Natural killer cell (primary cell): ENCODE data around the gene CNTN2. TPM values are rescaled to one million over a fixed set of nuclear protein-coding genes. Genes with fewer than 3 reads are reported as not detected.

Source experiments
- ATAC-seq, 3 donors: fragments of 150-1000 bp in 2 of 3; fragments of 200-7000 bp in 1 of 3; cut with Tn5 transposase; 1 replicate in 1 of 3; 2 replicates in 2 of 3; pipeline ENCODE4 v1.10.0; 2021; ENCODE audit warnings: mild to moderate bottlenecking in 2 of 3, moderate library complexity in 2 of 3
- DNase-seq, 2 donors: peaks; one replicate each; pipeline versions ENCODE4 v3.0.0 to v3.0.0-alpha.2; 2013 to 2021; ENCODE audit warnings: mixed read lengths in 1 of 2
- H3K27ac ChIP-seq: one replicate; pipeline ENCODE4 v1.5.1; 2013; ENCODE audit warnings: mild to moderate bottlenecking, low read length
- H3K27me3 ChIP-seq: one replicate; pipeline ENCODE4 v1.6.1; 2013; ENCODE audit warnings: low read length; ENCODE audit not compliant: control insufficient read depth, insufficient read depth
- H3K36me3 ChIP-seq: one replicate; pipeline ENCODE4 v1.6.1; 2013; ENCODE audit warnings: low read length; ENCODE audit not compliant: control insufficient read depth, insufficient read depth
- H3K4me1 ChIP-seq: one replicate; pipeline ENCODE4 v1.6.1; 2013; ENCODE audit warnings: low read length; ENCODE audit not compliant: control insufficient read depth, insufficient read depth
- H3K4me3 ChIP-seq: one replicate; pipeline ENCODE4 v1.5.1; 2013; ENCODE audit warnings: low read length
- H3K9me3 ChIP-seq: one replicate; pipeline ENCODE4 v1.6.1; 2013; ENCODE audit warnings: low read length; ENCODE audit not compliant: control insufficient read depth, insufficient read depth
- H3K27ac Mint-ChIP-seq, 2 donors: one replicate each; pipeline ENCODE4 v1.8.0; 2022; ENCODE audit warnings: mild to moderate bottlenecking in 2 of 2, mixed read lengths in 2 of 2, moderate library complexity in 1 of 2
- H3K27me3 Mint-ChIP-seq, 2 donors: one replicate each; pipeline ENCODE4 v1.8.0; 2022; ENCODE audit warnings: low read depth in 2 of 2, mixed read lengths in 2 of 2
- H3K36me3 Mint-ChIP-seq: one replicate; pipeline ENCODE4 v1.8.0; 2022; ENCODE audit warnings: mixed read lengths
- H3K4me1 Mint-ChIP-seq, 2 donors: one replicate each; pipeline ENCODE4 v1.8.0; 2022; ENCODE audit warnings: mixed read lengths in 2 of 2
- H3K4me3 Mint-ChIP-seq: one replicate; pipeline ENCODE4 v1.8.0; 2022; ENCODE audit warnings: mild to moderate bottlenecking, moderate library complexity, mixed read lengths
- H3K9me3 Mint-ChIP-seq, 2 donors: one replicate each; pipeline ENCODE4 v1.8.0; 2022; ENCODE audit warnings: mixed read lengths in 2 of 2
- CTCF ChIP-seq: fragments of 200-600 bp; IDR thresholded peaks from one replicate; pipeline ENCODE4 v1.8.0; 2022; ENCODE audit warnings: antibody characterized with exemption
- WGBS: methylation state at CpG from one replicate; pipeline ENCODE4 v1.1.7; 2013; ENCODE audit warnings: missing lambda C conversion rate; ENCODE audit not compliant: insufficient coverage; 5-methylcytosine and 5-hydroxymethylcytosine counted together
- intact Hi-C: fragments of 100-400 bp; cut with micrococcal nuclease; formaldehyde crosslinking; loops from one replicate; pipeline ENCODE4 v1.14.2; 2022
- total RNA-seq, 4 donors: library from RNA; stranded (reverse); fragments of 120-200 nt in 1 of 4; gene quantifications; one replicate each; pipeline versions ENCODE4 v1.2.3 to v1.2.4, GENCODE V29; 2013 to 2022

The CNTN2 gene
- total RNA-seq, 3 donors from 2014 or later (not counting 1 experiment from before 2014, with no cell fraction given) = not detected

GRCh38 chr1:205064741-205065316 is 21.8 kb downstream of the CNTN2 start:
- no peak overlapping the region for H3K27ac ChIP-seq
- H3K9me3 Mint-ChIP-seq = no peaks in the 10 kb centered on the region
- 82% methylated on average over 9 of the region's 9 CpGs for WGBS
- no peaks in the 10 kb centered on the region for H3K27me3 ChIP-seq
- H3K4me3 Mint-ChIP-seq = no peak overlapping the region
- no peaks in the 10 kb centered on the region for H3K9me3 ChIP-seq
- DNase-seq = no peak
- peaks cover 6% of the 10 kb centered on the region for H3K4me1 ChIP-seq
- no peaks in the 10 kb centered on the region for H3K36me3 ChIP-seq
- intact Hi-C loops = loop anchor here (10.0 kb wide), 2 partner anchors 90 to 180 kb away; no protein-coding TSS in a partner anchor
- no peaks in the 10 kb centered on the region for H3K36me3 Mint-ChIP-seq
- TF ChIP-seq CTCF = no peak
- peaks cover 0 to 4% of the 10 kb centered on the region in 2 donors for H3K27me3 Mint-ChIP-seq
- H3K4me1 Mint-ChIP-seq = no peaks in the 10 kb centered on the region
- H3K27ac Mint-ChIP-seq = no peak overlapping the region
- ATAC-seq = no peak
- H3K4me3 ChIP-seq = no peak overlapping the region

DNA sequence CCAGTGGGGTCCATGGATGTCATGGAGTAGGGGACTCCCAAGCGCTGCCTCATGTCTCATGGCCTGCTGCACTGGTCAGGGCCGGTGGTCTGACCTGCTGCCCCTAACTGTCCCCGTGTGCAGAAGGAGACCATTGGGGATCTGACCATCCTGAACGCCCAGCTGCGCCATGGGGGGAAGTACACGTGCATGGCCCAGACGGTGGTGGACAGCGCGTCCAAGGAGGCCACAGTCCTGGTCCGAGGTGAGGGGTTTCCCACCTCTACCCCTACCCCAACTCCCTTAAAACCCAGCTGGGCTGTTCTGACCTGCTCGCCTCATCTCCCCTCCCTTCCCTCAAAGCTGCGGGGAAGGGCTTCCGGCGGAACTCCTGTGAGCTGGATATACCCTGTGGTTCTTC is 22.7 kb downstream of the CNTN2 start:
- WGBS = 95% methylated on average over 14 of the region's 14 CpGs
- H3K9me3 ChIP-seq = no peaks in the 10 kb centered on the region
- DNase-seq (no peak), ATAC-seq (no peak)
- Mint-ChIP-seq H3K4me1 (no peaks in the 10 kb centered on the region), H3K4me3 (no peak overlapping the region), H3K36me3 (no peaks in the 10 kb centered on the region), H3K27ac (no peak overlapping the region), H3K9me3 (no peaks in the 10 kb centered on the region), H3K27me3 (peaks cover 0 to 4% of the 10 kb centered on the region in 2 donors)
- H3K36me3 ChIP-seq = no peaks in the 10 kb centered on the region
- no peak overlapping the region for H3K4me3 ChIP-seq
- peaks cover 6% of the 10 kb centered on the region for H3K4me1 ChIP-seq
- intact Hi-C loops = loop anchor here (10.0 kb wide), 2 partner anchors 91 to 179 kb away; no protein-coding TSS in a partner anchor
- no peaks in the 10 kb centered on the region for H3K27me3 ChIP-seq
- H3K27ac ChIP-seq = no peak overlapping the region
- TF ChIP-seq CTCF = no peak

GRCh38 chr1:205066141-205066818 is 23.3 kb downstream of the CNTN2 start:
- 72% methylated on average over 13 of the region's 13 CpGs for WGBS
- Histone ChIP-seq H3K36me3 (no peaks in the 10 kb centered on the region), H3K27me3 (no peaks in the 10 kb centered on the region), H3K9me3 (no peaks in the 10 kb centered on the region), H3K4me1 (peaks cover 5% of the 10 kb centered on the region), H3K4me3 (no peak overlapping the region), H3K27ac (no peak overlapping the region)
- TF ChIP-seq CTCF = no peak
- no peak for DNase-seq
- intact Hi-C loops = loop anchor here (10.0 kb wide), 2 partner anchors 91 to 179 kb away; no protein-coding TSS in a partner anchor
- no peak for ATAC-seq
- H3K4me1 Mint-ChIP-seq = no peaks in the 10 kb centered on the region
- H3K9me3 Mint-ChIP-seq = no peaks in the 10 kb centered on the region
- peaks cover 0 to 4% of the 10 kb centered on the region in 2 donors for H3K27me3 Mint-ChIP-seq
- H3K27ac Mint-ChIP-seq = no peak overlapping the region
- H3K36me3 Mint-ChIP-seq = no peaks in the 10 kb centered on the region
- no peak overlapping the region for H3K4me3 Mint-ChIP-seq
